ENCODE measurements around the gene GREB1. TPM values are rescaled to one million over a fixed set of nuclear protein-coding genes. Genes with fewer than 3 reads are reported as not detected.

Gene GREB1
- polyA plus RNA-seq, 1 donor from 2014 or later, result 17.2 TPM

DNA sequence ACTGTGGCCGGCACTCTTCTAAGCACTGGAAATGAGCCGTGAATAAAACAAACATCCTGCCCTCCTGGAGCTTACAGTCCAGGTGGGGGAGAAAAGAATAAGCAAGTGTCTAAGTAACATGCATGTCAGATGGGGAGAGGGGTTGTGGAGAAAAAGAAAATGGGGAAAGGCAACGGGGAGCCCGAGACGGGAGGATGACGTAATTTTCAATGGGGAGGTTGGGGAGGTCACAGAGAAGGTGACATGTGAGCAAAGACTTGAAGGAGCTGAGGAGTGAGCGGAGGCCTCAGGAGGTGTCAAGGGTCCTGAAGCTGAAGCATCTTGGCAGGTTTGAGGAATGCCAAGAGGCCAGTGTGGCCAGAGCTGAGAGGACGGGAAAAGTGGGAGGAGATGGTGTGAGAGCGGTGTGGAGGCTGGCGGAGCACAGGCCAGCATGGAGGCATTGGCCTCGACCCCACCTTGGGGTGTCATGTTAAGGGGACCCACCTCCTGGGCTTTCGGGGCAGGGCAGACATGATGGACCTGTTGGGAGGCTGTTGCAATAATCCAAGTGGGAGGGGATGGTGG lies 151.1 kb downstream of the GREB1 start:
- no peak overlapping the region for H3K27ac ChIP-seq (ENCODE audit: low read length)
- no peaks in the 10 kb centered on the region for H3K27me3 ChIP-seq (ENCODE audit: insufficient read depth, low read depth, low read length)
- H3K36me3 ChIP-seq (ENCODE audit: insufficient read depth, low read length), result no peaks in the 10 kb centered on the region
- no peak overlapping the region for H3K4me3 ChIP-seq (ENCODE audit: low read length)
- no peak overlapping the region for H3K9ac ChIP-seq (ENCODE audit: low read length)
- H3K9me3 ChIP-seq (ENCODE audit: low read length), result no peaks in the 10 kb centered on the region
- no peaks in the 10 kb centered on the region for H3F3A ChIP-seq (ENCODE audit: insufficient read depth, low read length, poor library complexity, severe bottlenecking)
- TF ChIP-seq, protein P1, sequence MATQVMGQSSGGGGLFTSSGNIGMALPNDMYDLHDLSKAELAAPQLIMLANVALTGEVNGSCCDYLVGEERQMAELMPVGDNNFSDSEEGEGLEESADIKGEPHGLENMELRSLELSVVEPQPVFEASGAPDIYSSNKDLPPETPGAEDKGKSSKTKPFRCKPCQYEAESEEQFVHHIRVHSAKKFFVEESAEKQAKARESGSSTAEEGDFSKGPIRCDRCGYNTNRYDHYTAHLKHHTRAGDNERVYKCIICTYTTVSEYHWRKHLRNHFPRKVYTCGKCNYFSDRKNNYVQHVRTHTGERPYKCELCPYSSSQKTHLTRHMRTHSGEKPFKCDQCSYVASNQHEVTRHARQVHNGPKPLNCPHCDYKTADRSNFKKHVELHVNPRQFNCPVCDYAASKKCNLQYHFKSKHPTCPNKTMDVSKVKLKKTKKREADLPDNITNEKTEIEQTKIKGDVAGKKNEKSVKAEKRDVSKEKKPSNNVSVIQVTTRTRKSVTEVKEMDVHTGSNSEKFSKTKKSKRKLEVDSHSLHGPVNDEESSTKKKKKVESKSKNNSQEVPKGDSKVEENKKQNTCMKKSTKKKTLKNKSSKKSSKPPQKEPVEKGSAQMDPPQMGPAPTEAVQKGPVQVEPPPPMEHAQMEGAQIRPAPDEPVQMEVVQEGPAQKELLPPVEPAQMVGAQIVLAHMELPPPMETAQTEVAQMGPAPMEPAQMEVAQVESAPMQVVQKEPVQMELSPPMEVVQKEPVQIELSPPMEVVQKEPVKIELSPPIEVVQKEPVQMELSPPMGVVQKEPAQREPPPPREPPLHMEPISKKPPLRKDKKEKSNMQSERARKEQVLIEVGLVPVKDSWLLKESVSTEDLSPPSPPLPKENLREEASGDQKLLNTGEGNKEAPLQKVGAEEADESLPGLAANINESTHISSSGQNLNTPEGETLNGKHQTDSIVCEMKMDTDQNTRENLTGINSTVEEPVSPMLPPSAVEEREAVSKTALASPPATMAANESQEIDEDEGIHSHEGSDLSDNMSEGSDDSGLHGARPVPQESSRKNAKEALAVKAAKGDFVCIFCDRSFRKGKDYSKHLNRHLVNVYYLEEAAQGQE (IDR thresholded peaks at IDR 0.05; ENCODE audit: borderline replicate concordance), result no peak
- no peak for TF ChIP-seq SMC3 (conservative IDR thresholded peaks at IDR 0.05; ENCODE audit: poor library complexity)
- TF ChIP-seq, protein P2, sequence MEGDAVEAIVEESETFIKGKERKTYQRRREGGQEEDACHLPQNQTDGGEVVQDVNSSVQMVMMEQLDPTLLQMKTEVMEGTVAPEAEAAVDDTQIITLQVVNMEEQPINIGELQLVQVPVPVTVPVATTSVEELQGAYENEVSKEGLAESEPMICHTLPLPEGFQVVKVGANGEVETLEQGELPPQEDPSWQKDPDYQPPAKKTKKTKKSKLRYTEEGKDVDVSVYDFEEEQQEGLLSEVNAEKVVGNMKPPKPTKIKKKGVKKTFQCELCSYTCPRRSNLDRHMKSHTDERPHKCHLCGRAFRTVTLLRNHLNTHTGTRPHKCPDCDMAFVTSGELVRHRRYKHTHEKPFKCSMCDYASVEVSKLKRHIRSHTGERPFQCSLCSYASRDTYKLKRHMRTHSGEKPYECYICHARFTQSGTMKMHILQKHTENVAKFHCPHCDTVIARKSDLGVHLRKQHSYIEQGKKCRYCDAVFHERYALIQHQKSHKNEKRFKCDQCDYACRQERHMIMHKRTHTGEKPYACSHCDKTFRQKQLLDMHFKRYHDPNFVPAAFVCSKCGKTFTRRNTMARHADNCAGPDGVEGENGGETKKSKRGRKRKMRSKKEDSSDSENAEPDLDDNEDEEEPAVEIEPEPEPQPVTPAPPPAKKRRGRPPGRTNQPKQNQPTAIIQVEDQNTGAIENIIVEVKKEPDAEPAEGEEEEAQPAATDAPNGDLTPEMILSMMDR (IDR thresholded peaks at IDR 0.05; ENCODE audit: poor library complexity, severe bottlenecking), result no peak
- no peak for TF ChIP-seq MXI1 (conservative IDR thresholded peaks at IDR 0.05; ENCODE audit: poor library complexity, severe bottlenecking)
- no peak for TF ChIP-seq EP300 (conservative IDR thresholded peaks at IDR 0.05; ENCODE audit: poor library complexity, severe bottlenecking)
- TF ChIP-seq EZH2 (IDR thresholded peaks at IDR 0.05; ENCODE audit: borderline replicate concordance, insufficient read depth, low read length, poor library complexity, severe bottlenecking), result no peak
- TF ChIP-seq POLR2AphosphoS5 (IDR thresholded peaks at IDR 0.05), result no peak
- TF ChIP-seq RAD21 (conservative IDR thresholded peaks at IDR 0.05), result no peak
- TF ChIP-seq TAF1 (IDR thresholded peaks at IDR 0.05; ENCODE audit: low read depth), result no peak
- no peaks in the 10 kb centered on the region for H3K9me2 ChIP-seq (ENCODE audit: insufficient read depth, low read length)
- H3K79me2 ChIP-seq (replicated peaks; ENCODE audit: insufficient read depth, low read length), result no peaks in the 10 kb centered on the region
- no peaks in the 10 kb centered on the region for H4K20me1 ChIP-seq (ENCODE audit: insufficient read depth)
- H2AFZ ChIP-seq (ENCODE audit: low read depth, low read length), result no peak overlapping the region
- H3K4me2 ChIP-seq (ENCODE audit: low read length), result no peak overlapping the region

DNA sequence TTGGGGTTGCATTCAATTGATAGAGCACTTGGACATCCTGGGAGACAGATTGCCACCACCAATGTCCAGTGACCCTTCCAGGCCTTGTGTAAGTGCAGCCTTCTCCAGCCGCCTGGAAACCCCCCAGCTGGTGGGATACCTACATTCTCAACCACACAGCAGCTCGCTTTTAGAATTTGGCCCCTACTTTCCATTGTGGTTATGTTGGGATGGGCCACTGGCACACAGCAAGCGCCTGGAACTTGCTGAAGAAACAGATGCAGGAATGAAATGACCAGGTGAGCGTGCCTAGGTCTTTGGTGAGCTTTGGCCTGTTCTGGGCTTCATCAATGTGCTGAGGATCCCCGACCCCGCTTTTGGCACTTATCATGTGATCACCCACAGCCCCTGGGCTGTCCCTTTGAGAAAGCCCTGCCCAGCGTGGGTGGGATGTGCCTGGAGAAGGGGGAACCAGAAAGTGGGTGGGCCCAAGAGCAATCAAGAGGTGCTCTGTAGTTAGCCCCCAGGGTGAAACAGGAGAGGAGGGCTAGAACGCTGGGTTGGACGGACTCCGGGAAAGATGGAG lies 152.1 kb downstream of the GREB1 start:
- Histone ChIP-seq H3K4me2 (ENCODE audit: low read length) (no peak overlapping the region), H3K27me3 (ENCODE audit: insufficient read depth, low read depth, low read length) (no peaks in the 10 kb centered on the region), H3K4me3 (ENCODE audit: low read length) (no peak overlapping the region), H3K9ac (ENCODE audit: low read length) (no peak overlapping the region), H3K79me2 (replicated peaks; ENCODE audit: insufficient read depth, low read length) (no peaks in the 10 kb centered on the region), H2AFZ (ENCODE audit: low read depth, low read length) (no peak overlapping the region), H3K36me3 (ENCODE audit: insufficient read depth, low read length) (no peaks in the 10 kb centered on the region), H3F3A (ENCODE audit: insufficient read depth, low read length, poor library complexity, severe bottlenecking) (no peaks in the 10 kb centered on the region), H3K9me2 (ENCODE audit: insufficient read depth, low read length) (no peaks in the 10 kb centered on the region), H4K20me1 (ENCODE audit: insufficient read depth) (no peaks in the 10 kb centered on the region), H3K9me3 (ENCODE audit: low read length) (no peaks in the 10 kb centered on the region), H3K27ac (ENCODE audit: low read length) (no peak overlapping the region)
- TF ChIP-seq TAF1 (IDR thresholded peaks at IDR 0.05; ENCODE audit: low read depth) (no peak), RAD21 (conservative IDR thresholded peaks at IDR 0.05) (no peak), EZH2 (IDR thresholded peaks at IDR 0.05; ENCODE audit: borderline replicate concordance, insufficient read depth, low read length, poor library complexity, severe bottlenecking) (no peak), EP300 (conservative IDR thresholded peaks at IDR 0.05; ENCODE audit: poor library complexity, severe bottlenecking) (no peak), SMC3 (conservative IDR thresholded peaks at IDR 0.05; ENCODE audit: poor library complexity) (no peak), POLR2AphosphoS5 (IDR thresholded peaks at IDR 0.05) (no peak)
- TF ChIP-seq, protein P1 (IDR thresholded peaks at IDR 0.05; ENCODE audit: borderline replicate concordance), result no peak
- TF ChIP-seq, protein P2 (IDR thresholded peaks at IDR 0.05; ENCODE audit: poor library complexity, severe bottlenecking), result no peak

Data from neural cell (in vitro differentiated cells).